HG03064 (cell line): ENCODE measurements around the gene ADAR.
"Not testable (repeated sequence)": the region's sequence is repeated elsewhere in the genome, so short reads cannot be mapped to it uniquely, and the experiment has no call there.

Experiments
- ATAC-seq: cut with Tn5 transposase; IDR thresholded peaks from one replicate; pipeline ENCODE4 v1.9.1; 2021; ENCODE audit warnings: low read depth; ENCODE audit not compliant: unreplicated experiment

The ADAR gene, protein sequence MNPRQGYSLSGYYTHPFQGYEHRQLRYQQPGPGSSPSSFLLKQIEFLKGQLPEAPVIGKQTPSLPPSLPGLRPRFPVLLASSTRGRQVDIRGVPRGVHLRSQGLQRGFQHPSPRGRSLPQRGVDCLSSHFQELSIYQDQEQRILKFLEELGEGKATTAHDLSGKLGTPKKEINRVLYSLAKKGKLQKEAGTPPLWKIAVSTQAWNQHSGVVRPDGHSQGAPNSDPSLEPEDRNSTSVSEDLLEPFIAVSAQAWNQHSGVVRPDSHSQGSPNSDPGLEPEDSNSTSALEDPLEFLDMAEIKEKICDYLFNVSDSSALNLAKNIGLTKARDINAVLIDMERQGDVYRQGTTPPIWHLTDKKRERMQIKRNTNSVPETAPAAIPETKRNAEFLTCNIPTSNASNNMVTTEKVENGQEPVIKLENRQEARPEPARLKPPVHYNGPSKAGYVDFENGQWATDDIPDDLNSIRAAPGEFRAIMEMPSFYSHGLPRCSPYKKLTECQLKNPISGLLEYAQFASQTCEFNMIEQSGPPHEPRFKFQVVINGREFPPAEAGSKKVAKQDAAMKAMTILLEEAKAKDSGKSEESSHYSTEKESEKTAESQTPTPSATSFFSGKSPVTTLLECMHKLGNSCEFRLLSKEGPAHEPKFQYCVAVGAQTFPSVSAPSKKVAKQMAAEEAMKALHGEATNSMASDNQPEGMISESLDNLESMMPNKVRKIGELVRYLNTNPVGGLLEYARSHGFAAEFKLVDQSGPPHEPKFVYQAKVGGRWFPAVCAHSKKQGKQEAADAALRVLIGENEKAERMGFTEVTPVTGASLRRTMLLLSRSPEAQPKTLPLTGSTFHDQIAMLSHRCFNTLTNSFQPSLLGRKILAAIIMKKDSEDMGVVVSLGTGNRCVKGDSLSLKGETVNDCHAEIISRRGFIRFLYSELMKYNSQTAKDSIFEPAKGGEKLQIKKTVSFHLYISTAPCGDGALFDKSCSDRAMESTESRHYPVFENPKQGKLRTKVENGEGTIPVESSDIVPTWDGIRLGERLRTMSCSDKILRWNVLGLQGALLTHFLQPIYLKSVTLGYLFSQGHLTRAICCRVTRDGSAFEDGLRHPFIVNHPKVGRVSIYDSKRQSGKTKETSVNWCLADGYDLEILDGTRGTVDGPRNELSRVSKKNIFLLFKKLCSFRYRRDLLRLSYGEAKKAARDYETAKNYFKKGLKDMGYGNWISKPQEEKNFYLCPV

DNA sequence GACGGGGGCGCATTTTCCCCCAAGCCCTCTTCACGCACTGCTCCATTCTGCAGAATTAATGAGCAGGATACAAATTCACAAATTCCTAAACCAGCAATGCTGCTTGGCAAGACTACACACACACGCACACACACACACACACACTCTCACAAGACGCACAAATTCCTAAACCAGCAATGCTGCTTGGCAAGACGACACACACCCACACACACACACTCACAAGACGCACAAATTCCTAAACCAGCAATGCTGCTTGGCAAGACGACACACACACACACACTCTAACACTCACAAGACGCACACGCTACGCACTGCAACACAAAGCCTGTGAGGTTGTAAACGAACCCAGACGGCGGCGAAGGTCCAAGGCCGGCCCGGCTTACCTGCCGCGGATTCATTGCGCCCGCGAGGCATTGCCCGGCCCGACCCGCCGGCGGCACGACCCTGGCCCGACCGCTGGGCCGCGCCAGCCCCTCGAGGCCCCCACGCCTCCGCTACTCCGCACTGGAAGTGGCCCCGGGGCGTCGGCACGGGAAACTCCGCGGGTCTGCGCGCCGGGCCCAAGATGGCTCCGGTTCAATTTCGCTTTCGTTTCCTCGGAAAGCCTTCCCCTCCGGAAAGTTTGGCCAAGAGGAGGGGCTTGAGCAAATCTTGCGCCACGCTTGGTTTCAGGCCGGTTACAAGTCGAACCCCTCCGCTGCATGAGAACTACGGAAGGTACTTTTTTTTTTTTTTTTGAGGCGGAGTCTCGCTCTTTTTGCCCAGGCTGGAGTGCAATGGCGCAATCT lies at the start of gene ADAR:
ADAR (minus strand) TSS at position 578 of the 788 bp plus-strand sequence; CDS start at position 398, 180 bp downstream.
- peak; percentile 65 for ATAC-seq

DNA sequence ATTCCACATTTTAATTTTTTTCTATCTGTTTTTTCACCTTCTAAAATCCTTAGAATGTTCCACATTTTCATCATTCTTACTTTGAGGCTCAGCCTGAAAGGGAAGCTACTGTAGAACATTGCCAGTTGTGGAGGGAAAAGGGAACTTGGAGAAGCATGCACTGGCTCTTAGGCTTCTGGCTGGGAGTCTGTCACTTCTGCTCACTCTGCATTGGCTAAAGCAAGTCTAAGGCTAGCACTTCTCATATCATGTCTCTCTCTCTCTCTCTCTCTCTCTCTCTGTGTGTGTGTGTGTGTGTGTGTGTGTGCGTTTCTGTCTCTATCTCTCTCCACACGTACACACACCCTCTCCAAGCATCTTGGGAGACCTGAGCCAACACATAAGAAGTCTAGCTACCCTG lies 49.6 kb upstream of the ADAR start:
- ATAC-seq: no peak

DNA sequence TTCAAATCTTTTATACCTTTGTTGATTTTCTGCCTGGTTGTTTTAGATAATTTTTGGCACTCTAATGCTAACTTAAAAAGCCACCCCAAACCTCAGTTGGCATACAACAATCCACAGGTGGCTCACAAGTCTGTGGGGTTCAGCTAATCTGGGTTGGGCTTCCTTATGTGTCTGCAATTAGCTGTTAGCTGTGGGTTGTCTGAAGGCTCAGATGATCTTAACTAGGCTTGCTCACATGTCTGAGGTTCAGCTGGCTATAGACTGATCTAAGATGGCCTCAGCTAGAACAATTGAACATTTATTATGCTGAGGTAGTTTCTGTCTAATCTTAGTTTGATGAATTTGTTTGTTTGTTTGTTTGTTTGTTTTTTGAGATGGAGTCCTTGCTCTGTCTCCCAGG lies 44.9 kb upstream of the ADAR start:
- ATAC-seq: no peak

DNA sequence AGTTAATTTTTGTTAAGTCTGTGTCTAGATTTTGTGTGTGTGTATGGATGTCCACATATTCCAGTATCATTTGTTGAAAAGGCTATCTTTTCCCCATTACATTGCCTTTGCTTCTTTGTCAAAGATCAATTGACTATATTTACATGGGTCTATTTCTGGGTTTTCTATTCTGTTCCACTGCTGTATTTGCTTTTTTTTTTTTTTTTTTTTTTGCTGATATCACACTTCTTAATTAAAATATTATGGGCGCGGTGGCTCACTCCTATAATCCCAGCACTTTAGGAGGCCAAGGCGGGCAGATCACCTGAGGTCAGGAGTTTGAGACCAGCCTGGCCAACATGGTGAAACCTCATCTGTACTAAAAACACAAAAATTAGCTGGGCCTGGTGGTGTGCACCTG lies 36.7 kb upstream of the ADAR start:
- not testable (repeated sequence) for ATAC-seq

DNA sequence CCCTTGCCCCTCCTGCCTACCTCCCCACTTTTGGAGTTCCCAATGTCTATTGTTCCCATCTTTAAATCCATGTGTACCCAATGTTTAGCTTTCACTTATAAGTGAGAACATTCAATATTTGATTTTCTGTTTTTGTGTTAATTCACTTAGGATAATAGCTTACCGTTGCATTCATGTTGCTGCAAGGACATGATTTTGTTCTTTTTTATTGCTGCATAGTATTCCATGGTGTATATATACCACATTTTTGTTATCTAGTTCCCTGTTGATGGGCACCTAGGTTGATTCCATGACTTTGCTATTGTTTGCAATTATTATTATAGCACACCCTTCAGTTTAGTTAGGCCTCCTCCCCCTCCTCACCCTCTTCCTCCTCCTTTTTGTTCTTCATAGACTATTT lies 33.5 kb upstream of the ADAR start:
- ATAC-seq: no peak

DNA sequence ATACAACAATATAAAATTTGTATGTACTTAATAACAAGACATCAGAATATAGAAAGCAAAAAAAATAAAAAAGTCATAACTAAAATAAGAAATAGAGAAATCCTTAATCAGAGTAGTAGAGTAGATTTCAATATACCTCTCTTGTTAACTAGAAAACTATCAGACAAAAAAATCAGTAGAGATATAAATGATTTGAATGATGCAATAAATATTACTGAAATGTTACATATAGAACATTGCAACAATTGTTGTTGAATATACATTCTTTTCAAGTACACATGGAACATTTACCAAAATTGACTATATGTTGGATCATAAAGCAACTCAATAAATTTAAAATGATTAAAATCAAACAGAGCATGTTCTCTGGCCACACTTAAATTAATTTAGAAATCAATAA lies 31.9 kb upstream of the ADAR start:
- ATAC-seq: no peak

DNA sequence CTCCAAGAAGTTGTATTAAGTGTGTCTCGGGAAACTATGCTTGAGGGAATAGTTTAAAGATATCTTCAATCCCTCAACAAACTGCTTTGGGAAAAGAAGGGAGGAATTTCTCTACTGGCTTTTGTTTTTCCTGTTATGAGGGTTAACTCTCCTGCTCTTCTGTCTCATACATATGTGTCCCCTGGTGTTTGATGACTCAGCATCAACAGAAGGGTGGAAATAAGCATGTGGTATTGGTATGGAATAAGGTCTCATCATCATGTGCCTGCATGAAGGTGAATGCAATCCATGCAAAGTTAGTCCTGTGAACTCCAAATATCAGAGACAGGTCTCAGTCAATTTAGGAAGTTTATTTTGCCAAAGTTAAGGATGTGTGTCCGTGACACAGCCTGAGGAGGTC lies 27.2 kb upstream of the ADAR start:
- ATAC-seq: no peak

DNA sequence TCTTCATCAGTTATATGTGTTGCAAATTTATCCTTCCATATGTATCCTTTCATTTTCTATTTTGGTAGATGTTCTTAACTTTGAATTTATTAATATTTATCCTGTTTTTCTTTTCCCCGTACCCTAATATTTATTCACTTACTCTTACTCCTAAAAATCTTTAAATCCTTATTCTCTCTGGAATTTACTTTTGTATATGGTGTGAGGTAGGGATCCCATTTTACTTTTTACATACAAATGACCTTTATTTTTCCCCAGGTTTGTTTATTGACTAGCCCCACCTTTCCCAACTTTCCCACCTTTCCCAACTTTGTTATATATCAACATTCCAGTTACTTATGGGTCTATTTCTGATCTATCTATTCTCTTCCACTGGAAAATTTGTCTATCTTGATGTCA lies 21.7 kb upstream of the ADAR start:
- no peak for ATAC-seq

DNA sequence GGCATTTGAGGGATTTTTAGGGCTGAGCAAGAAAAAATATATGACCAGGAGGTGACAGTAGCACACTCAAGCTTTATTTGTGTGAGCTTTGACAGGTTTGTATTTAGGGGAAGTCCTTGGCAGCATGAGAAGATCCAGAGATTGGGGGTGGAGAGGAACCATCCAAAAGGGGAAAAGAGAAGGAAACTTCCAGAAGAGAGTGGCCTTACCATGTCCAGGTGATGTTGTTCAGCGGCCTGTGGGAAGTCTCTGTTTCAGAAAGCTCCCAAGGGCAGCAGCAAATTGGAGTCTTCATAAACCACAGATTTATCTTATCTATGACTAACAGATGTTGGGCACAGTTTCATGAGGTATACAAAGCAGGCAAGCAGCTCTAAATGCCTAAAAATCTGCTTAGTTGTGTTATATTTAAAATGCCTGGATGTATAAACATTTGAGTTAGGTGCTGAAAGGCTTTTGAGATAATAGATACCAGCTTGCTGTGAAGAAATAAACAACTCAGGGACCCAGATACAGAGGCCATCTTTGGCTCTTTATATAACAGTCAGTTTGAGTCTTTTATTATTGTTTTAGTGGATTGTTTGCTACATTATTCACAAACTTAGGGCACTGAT lies 21.2 kb upstream of the ADAR start:
- ATAC-seq: no peak

DNA sequence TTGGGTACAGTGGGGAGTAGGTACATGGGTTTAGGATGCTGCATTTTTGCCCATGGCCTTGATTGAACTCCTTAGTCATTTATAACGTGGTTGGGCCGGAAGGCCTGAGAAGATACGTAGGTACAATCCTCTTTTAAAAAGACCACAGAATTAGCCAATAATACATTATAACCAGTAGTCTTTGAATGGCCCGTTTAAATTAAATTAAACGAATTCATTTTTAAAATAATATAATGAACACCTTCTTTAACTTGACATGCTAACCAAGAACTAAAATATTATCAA lies 20.1 kb upstream of the ADAR start:
- ATAC-seq: no peak

DNA sequence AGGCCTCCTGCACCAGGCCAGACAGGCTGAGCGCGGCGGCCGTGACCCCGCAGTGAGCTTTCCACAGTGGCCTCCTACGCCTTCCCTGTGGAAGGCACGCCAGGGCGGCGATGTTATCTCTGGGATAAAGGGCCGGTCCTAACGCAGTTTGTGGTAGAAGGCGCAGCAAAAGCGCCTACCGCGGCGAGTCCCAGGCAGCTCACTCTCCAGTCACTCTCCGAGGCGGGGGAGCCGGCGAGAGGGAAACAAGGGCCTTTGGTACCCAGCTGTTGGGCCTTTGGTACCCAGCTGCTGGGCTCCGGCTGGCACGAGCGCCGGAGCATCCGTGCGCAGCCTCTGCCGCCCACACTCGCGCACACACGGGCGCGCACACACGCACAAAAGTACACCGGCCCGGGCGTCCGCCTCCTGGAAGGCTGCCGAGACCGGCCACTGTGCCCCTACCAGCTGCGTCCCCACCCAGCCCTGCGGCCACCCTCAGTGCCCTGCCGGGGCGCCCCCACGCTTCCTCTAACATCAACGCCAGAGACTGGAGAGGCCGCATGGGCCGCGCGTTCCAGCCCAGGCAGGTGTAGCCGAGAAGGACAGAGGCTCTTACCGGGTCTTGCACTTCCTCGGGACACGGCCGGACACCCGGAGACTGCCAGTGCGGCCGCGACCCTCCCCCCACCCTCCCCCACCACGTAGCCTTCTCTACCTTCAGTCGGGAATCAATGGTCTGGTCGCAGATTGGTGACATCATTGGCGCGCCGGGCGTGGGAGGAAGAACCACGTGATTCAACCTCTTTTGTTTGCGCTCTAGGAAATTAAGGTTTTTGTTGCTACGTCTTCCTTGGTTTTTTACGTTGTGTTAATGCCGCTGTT lies 19.5 kb upstream of the ADAR start:
- no peak for ATAC-seq

DNA sequence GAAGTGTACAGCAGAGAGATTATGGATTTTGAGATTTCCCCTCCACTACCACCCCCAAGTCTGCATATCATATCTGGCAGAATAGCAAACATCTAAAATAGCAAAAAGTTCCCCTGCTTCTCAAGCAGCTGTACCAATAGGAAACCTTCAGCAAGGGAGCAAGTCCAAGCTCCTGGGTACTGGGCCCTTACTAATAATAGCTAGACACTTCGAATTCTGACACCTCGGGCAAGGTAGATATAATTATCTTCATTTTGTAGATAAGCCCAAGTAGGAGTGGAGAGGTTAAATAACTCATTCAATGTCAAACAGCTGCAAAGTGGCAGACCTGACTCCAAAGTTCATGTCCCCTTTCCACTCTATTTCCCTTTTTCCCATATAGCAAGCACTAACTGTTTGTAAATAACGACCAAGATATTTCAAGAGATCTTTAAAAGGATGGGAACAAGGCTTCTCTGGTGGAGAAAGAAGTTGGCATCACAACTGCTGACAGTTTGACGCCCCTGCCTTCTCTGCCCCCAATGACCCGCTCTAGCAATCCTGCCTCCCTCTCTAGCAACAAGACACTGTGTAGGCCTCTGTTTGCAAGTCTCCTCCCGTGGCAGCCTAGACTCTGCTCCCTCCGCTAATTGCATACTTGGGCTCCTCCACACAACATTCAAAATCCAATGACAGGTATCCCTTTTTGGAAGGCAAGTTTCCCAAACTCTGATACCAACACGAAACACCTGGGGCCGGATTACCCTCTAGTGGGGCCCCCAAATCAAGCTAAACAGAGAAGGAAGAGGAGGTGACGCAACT lies 18.7 kb upstream of the ADAR start:
- no peak for ATAC-seq

DNA sequence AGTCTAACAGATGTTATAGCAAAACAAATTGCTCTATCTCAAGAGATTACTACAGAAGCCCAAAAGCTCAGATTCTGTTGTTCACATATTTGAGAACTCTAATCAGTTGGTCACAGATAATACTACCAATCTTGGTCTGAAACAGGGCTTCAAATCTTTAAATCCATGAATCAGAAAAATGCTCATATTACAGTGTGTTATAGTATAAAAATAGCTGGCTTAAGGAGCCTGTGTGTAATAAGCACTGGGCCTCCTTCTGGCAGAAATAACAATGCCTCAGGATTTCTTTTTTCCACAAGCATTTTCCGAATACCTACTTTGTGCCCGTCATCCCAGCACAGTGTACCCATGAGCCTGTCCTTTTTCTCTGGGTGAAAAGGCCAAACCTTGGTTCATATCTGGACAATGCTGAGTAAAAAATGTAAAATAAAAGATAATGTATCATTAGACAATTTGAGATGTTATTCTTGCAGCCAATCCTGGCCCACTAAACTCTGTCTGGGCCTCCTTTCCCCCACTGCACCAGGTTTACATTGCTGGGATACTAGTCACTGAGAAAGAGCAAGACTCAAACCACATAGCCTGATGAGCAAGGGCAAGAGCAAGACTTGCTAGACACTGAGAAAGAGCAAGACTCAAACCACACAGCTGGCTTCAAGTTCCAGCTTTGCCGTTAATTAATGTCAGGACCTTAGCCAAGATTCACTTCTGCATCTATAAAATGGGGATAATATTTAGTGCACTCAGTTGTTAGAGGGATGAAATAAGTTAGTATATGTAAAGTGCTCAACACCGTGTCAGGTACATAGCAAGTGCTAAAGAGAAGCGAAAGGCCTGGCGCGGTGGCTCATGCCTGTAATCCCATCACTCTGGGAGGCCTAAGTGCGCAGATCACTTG lies 17.0 kb upstream of the ADAR start:
- no peak for ATAC-seq

DNA sequence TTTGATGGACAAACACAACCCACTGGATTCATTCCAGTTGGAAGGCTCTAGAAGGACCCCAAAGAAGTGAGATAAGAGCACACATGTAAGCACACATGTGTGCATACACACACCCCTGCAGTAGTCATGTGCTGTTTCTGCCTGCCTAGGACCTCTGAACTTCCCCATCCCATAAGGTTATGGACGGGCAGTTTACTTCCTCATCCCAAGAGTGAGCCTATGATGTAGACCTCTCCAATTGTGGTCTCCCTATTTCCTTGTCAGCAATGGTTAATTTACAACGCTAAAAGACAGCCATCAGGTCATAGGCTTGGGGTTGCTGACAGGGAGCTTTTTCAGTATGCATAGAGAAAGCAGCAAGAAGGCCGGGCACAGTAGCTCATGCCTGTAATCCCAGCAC lies 15.4 kb upstream of the ADAR start:
- ATAC-seq: no peak

DNA sequence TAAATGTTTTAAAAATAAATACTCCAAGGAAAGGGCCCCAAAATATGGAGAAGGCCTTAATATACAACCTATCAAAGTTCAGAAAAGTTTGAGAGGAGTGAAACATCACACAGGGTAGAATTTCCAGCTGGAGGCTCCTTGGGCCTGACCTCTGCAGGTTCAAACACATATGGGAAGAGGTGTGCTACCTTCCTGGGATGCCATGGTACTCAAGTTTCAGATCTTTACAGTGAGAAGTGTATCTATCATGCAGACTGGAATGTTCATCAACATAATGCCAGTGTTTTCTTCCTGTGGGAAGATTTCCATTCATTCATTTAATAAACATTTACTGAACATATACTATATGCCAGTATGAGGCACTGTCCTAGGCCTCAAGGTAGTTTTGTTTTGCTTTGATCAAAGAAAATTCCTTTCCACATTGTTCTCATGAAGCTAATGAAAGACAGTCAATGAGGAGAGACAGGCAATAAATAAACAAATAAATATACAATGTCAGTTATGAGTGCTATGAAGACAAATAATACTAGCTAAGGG lies 14.6 kb upstream of the ADAR start:
- no peak for ATAC-seq

DNA sequence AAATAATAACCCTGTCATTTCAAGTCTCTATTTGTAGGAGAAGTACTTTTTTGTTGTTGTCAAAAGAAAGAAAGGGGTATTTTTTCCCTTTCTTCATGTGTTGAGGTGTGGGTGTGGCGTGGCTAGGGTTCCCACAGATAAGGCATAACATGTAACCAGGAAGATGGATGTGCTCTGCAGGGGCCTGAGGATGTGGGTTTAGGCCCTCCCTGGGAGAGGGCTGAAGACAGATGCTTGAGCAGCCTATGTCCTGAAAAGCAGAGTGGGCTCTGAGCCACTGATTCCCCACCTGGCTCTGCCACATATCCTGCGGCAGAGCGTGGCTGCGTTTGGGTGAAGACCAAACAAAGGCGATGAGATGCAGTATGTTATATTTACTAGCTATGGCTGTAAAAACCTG lies 13.9 kb upstream of the ADAR start:
- ATAC-seq: no peak

DNA sequence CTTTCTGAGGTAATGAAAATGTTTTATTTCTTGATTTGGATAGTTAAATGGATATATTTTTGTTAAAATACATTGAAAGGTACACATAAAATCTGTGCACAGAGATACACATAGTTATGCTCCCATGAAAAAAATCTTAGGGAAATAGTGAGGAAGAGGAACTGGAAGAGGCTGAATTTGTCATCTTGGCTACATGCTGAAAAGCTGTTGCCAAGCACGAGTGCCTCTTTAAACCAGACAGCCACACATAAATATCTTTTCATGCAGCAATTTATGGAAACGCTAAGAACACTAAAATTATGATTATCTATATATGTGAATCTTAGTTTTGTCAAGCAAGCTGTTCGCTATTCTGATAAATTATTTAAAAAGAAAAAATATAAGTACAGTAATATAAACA lies 12.8 kb upstream of the ADAR start:
- no peak for ATAC-seq
